CD14-positive monocyte (primary cell): Measurements from ENCODE around the gene CASP3. TPM values are rescaled to one million over a fixed set of nuclear protein-coding genes. Genes with fewer than 3 reads are reported as not detected.
A peak's percentile ranks its signal among the peaks of the same experiment; 100 is the strongest.

Experiments used
- DNase-seq, 3 donors: peaks; one replicate each; pipeline ENCODE4 v3.0.0-alpha.2; 2011 to 2022
- H2AFZ ChIP-seq: 2 replicates; pipeline ENCODE4 v1.6.0; 2012; ENCODE audit warnings: mild to moderate bottlenecking, low read depth, low read length, inconsistent platforms; ENCODE audit not compliant: insufficient read depth, poor library complexity, severe bottlenecking
- H3K27ac ChIP-seq, 2 donors: 1 replicate in 1 of 2; 2 replicates in 1 of 2; pipeline ENCODE4 v1.5.1; 2012 to 2013; ENCODE audit warnings: low read length in 2 of 2, control low read depth in 1 of 2, inconsistent platforms in 1 of 2, low read depth in 1 of 2, mild to moderate bottlenecking in 1 of 2
- H3K27me3 ChIP-seq, 2 donors: one replicate each; pipeline versions ENCODE4 v1.6.0 to v1.6.1; 2011 to 2013; ENCODE audit warnings: low read length in 2 of 2; ENCODE audit not compliant: control insufficient read depth in 2 of 2, insufficient read depth in 2 of 2
- H3K36me3 ChIP-seq, 2 donors: replicated peaks in 1 of 2; 1 replicate in 1 of 2; 2 replicates in 1 of 2; pipeline versions ENCODE4 v1.5.1 to v1.6.1; 2012 to 2013; ENCODE audit warnings: low read length in 2 of 2, control low read depth in 1 of 2, inconsistent platforms in 1 of 2, mild to moderate bottlenecking in 1 of 2; ENCODE audit not compliant: insufficient read depth in 2 of 2, control insufficient read depth in 1 of 2
- H3K4me1 ChIP-seq, 2 donors: 1 replicate in 1 of 2; 2 replicates in 1 of 2; pipeline versions ENCODE4 v1.5.1 to v1.6.1; 2012 to 2013; ENCODE audit warnings: low read length in 2 of 2, control low read depth in 1 of 2, inconsistent platforms in 1 of 2, mild to moderate bottlenecking in 1 of 2, moderate library complexity in 1 of 2; ENCODE audit not compliant: insufficient read depth in 2 of 2, control insufficient read depth in 1 of 2
- H3K4me2 ChIP-seq: replicated peaks from 2 replicates; pipeline ENCODE3; 2012; ENCODE audit warnings: low read length, moderate library complexity, mild to moderate bottlenecking; ENCODE audit not compliant: poor library complexity, severe bottlenecking; ENCODE audit errors: extremely low read depth
- H3K4me3 ChIP-seq, 3 experiments: fragments of 200-600 bp in 1 of 3; sonication (generic) in 1 of 3; replicated peaks in 1 of 3; 1 replicate in 2 of 3; 2 replicates in 1 of 3; pipeline ENCODE4 v1.5.1; 2011 to 2013; ENCODE audit warnings: low read length in 3 of 3, mild to moderate bottlenecking in 3 of 3, control low read depth in 2 of 3, low read depth in 2 of 3, inconsistent platforms in 1 of 3, moderate library complexity in 1 of 3
- H3K79me2 ChIP-seq: 2 replicates; pipeline ENCODE4 v1.6.0; 2012; ENCODE audit warnings: mild to moderate bottlenecking, control low read depth, inconsistent platforms, low read length, moderate library complexity; ENCODE audit not compliant: insufficient read depth
- H3K9ac ChIP-seq: 2 replicates; pipeline ENCODE4 v1.6.0; 2017; ENCODE audit warnings: low read length, mild to moderate bottlenecking; ENCODE audit not compliant: insufficient read depth, poor library complexity, severe bottlenecking
- H3K9me3 ChIP-seq, 2 donors: replicated peaks in 1 of 2; 1 replicate in 1 of 2; 2 replicates in 1 of 2; pipeline versions ENCODE4 v1.5.1 to v1.6.1; 2012 to 2013; ENCODE audit warnings: low read length in 2 of 2, control low read depth in 1 of 2; ENCODE audit not compliant: control insufficient read depth in 1 of 2, insufficient read depth in 1 of 2
- H4K20me1 ChIP-seq: 2 replicates; pipeline ENCODE4 v1.6.0; 2012; ENCODE audit warnings: mild to moderate bottlenecking, low read length, control low read depth, moderate library complexity; ENCODE audit not compliant: insufficient read depth
- H3K27ac Mint-ChIP-seq, 7 donors: one replicate each; pipeline ENCODE4 v1.8.0; 2020; ENCODE audit warnings: mild to moderate bottlenecking in 7 of 7, mixed read lengths in 7 of 7, moderate library complexity in 6 of 7, inconsistent platforms in 2 of 7
- H3K27me3 Mint-ChIP-seq, 3 donors: one replicate each; pipeline ENCODE4 v1.8.0; 2021 to 2022; ENCODE audit warnings: low read depth in 3 of 3, mild to moderate bottlenecking in 3 of 3, mixed read lengths in 3 of 3, moderate library complexity in 3 of 3, inconsistent platforms in 1 of 3
- H3K36me3 Mint-ChIP-seq, 2 donors: one replicate each; pipeline ENCODE4 v1.8.0; 2020; ENCODE audit warnings: mixed read lengths in 2 of 2, inconsistent platforms in 1 of 2, mild to moderate bottlenecking in 1 of 2
- H3K4me1 Mint-ChIP-seq: one replicate; pipeline ENCODE4 v1.8.0; 2020; ENCODE audit warnings: mild to moderate bottlenecking, mixed read lengths
- H3K4me3 Mint-ChIP-seq, 2 donors: one replicate each; pipeline ENCODE4 v1.8.0; 2020; ENCODE audit warnings: mild to moderate bottlenecking in 2 of 2, mixed read lengths in 2 of 2, moderate library complexity in 1 of 2
- H3K9me3 Mint-ChIP-seq, 7 donors: one replicate each; pipeline ENCODE4 v1.8.0; 2020 to 2022; ENCODE audit warnings: mixed read lengths in 7 of 7, mild to moderate bottlenecking in 6 of 7, moderate library complexity in 6 of 7, inconsistent platforms in 2 of 7
- WGBS: methylation state at CpG from one replicate; pipeline ENCODE4 v1.1.5; 2013; ENCODE audit warnings: missing lambda C conversion rate; ENCODE audit not compliant: insufficient coverage; 5-methylcytosine and 5-hydroxymethylcytosine counted together
- intact Hi-C, 2 donors: fragments of 100-400 bp; cut with micrococcal nuclease; formaldehyde crosslinking; loops; one replicate each; pipeline versions ENCODE4 v1.15.0 to v1.15.1; 2023
- polyA plus RNA-seq, 3 donors: library from polyadenylated mRNA; depleted of rRNA in 1 of 3; unstranded in 2 of 3; stranded (reverse) in 1 of 3; fragments of 300-500 nt in 2 of 3; fragments of >200 nt in 1 of 3; fragmentation: Illumina TruSeq in 2 of 3; gene quantifications; 1 replicate in 2 of 3; 2 replicates in 1 of 3; pipeline ENCODE4 v1.2.3, GENCODE V29; 2012 to 2021
- TF ChIP-seq, protein P1 (sequence below): fragments of 200-600 bp; IDR thresholded peaks from one replicate; pipeline ENCODE4 v1.8.0; 2022; ENCODE audit warnings: antibody characterized with exemption, mild to moderate bottlenecking

CASP3 gene
- polyA plus RNA-seq, 3 donors = 6.7 to 11.3 (median 11.1) TPM

DNA sequence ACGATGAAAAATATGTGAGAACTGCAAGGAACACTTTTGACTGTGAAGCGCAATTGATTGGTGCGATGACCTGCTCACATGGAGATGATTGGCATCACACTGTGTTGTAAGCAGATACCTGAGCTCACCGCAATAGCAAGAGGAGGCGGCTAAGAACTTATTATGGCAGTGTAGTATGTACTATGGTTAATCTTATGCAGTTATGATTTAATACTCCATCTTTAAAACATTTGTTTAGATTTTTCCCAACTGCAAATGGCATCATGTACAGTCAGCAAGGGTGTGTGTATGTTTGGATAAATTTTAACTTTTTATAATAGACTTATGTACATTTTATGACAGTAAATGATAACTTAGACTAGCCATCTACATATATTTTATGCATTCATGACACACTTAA is 25.8 kb upstream of the CASP3 start:
- Histone ChIP-seq H4K20me1 (no peaks in the 10 kb centered on the region), H3K4me2 (no peak overlapping the region), H3K4me3 (no peak overlapping the region), H3K27me3 (no peaks in the 10 kb centered on the region), H3K79me2 (no peaks in the 10 kb centered on the region), H3K27ac (no peak overlapping the region), H3K9ac (no peak overlapping the region), H3K9me3 (no peaks in the 10 kb centered on the region), H2AFZ (no peak overlapping the region), H3K36me3 (peaks cover 19 to 41% of the 10 kb centered on the region in 2 donors), H3K4me1 (no peaks in the 10 kb centered on the region)
- Mint-ChIP-seq H3K9me3 (peaks cover 0 to 2% (median 0%) of the 10 kb centered on the region in 7 donors), H3K4me1 (peaks cover 2% of the 10 kb centered on the region), H3K27ac (peak overlapping the region in 1 of 7 donors; percentile 15), H3K36me3 (peaks cover 30 to 40% of the 10 kb centered on the region in 2 donors), H3K27me3 (peaks cover 0 to 3% (median 0%) of the 10 kb centered on the region in 3 donors), H3K4me3 (no peak overlapping the region)
- intact Hi-C loops = no loop called here
- TF ChIP-seq, protein P1, sequence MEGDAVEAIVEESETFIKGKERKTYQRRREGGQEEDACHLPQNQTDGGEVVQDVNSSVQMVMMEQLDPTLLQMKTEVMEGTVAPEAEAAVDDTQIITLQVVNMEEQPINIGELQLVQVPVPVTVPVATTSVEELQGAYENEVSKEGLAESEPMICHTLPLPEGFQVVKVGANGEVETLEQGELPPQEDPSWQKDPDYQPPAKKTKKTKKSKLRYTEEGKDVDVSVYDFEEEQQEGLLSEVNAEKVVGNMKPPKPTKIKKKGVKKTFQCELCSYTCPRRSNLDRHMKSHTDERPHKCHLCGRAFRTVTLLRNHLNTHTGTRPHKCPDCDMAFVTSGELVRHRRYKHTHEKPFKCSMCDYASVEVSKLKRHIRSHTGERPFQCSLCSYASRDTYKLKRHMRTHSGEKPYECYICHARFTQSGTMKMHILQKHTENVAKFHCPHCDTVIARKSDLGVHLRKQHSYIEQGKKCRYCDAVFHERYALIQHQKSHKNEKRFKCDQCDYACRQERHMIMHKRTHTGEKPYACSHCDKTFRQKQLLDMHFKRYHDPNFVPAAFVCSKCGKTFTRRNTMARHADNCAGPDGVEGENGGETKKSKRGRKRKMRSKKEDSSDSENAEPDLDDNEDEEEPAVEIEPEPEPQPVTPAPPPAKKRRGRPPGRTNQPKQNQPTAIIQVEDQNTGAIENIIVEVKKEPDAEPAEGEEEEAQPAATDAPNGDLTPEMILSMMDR = no peak
- WGBS = 97% methylated on average over 3 of the region's 5 CpGs
- no peak for DNase-seq

DNA sequence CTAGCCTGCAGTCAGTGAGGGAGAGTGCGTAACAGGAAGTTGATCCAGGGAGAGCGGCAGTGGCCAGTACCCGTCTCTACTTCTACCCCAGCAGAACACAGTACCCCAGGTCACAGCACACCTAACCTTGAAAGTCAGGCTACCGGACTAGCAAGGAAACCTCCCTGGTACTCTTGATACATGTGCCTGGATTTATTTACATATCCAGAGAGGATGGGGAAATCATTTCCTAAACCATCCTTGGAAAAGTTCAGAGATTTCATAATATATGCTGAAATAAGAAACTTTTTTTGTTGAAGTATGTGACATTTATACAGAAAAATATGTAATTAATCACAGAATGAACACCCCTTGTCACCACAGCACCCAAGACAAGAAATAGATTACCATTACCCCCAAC is 24.8 kb upstream of the CASP3 start:
- TF ChIP-seq, protein P1 = no peak
- no peak overlapping the region for H3K4me3 ChIP-seq
- Mint-ChIP-seq H3K4me3 (no peak overlapping the region), H3K36me3 (peaks cover 39 to 49% of the 10 kb centered on the region in 2 donors), H3K4me1 (peaks cover 5% of the 10 kb centered on the region), H3K27me3 (peaks cover 0 to 3% (median 0%) of the 10 kb centered on the region in 3 donors), H3K9me3 (peaks cover 0 to 2% (median 0%) of the 10 kb centered on the region in 7 donors), H3K27ac (peak overlapping the region in 3 of 7 donors; percentile 13 to 68 (median 67))
- intact Hi-C loops = no loop called here
- DNase-seq = no peak
- H3K9ac ChIP-seq = no peak overlapping the region
- no peaks in the 10 kb centered on the region for H3K27me3 ChIP-seq
- H3K9me3 ChIP-seq = no peaks in the 10 kb centered on the region
- H3K36me3 ChIP-seq = peaks cover 19 to 42% of the 10 kb centered on the region in 2 donors
- H3K27ac ChIP-seq = peak overlapping the region in 1 of 2 donors; percentile 21
- no peak overlapping the region for H3K4me2 ChIP-seq
- no peak overlapping the region for H2AFZ ChIP-seq
- peaks cover 4 to 7% of the 10 kb centered on the region in 2 donors for H3K4me1 ChIP-seq
- H4K20me1 ChIP-seq = no peaks in the 10 kb centered on the region
- WGBS = no CpG with 5 or more reads among the region's 4 CpGs
- no peaks in the 10 kb centered on the region for H3K79me2 ChIP-seq
